Stimulated activated CD4-positive, alpha-beta T cell treated with anti-CD3 and anti-CD28 coated beads, Interleukin-15, amount 100 ng/mL, for 48 hours (primary cell): ENCODE measurements around the gene ZBTB2.
A peak's percentile ranks its signal among the peaks of the same experiment; 100 is the strongest.

ENCODE experiments used
- DNase-seq, 2 donors: peaks; one replicate each; pipeline ENCODE4 v3.0.0-alpha.2; 2020; ENCODE audit warnings: low read depth in 2 of 2

Gene ZBTB2, protein sequence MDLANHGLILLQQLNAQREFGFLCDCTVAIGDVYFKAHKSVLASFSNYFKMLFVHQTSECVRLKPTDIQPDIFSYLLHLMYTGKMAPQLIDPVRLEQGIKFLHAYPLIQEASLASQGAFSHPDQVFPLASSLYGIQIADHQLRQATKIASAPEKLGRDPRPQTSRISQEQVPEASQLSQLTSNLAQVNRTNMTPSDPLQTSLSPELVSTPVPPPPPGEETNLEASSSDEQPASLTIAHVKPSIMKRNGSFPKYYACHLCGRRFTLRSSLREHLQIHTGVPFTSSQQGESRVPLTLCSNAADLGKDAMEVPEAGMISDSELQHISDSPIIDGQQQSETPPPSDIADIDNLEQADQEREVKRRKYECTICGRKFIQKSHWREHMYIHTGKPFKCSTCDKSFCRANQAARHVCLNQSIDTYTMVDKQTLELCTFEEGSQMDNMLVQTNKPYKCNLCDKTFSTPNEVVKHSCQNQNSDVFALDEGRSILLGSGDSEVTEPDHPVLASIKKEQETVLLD

GRCh38 chr6:151391471-151392413 is at the start of gene ZBTB2:
ZBTB2 (minus strand) TSS chr6:151391559; CDS start chr6:151373637, 17,922 bp downstream.
- peak; percentile 42 to 58 for DNase-seq

DNA sequence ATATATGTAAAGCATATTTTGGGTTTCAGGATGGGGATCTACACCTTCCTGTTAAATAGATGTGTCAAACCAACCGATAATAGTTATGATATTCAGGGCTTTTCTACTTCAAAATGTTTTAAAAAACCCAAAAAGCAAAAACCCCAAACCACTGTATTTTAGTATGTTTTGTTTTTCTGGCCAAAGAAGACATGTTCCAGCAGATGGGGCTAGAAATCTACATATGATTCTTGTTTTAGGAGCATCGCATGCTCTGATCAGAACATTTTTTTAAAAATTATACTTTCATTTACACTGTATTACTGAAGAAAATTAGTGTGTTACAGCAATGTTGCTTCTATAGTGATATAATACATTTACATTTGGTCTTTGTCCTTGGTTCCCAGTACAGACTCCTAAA is 49.6 kb upstream of the ZBTB2 start:
- no peak for DNase-seq

DNA sequence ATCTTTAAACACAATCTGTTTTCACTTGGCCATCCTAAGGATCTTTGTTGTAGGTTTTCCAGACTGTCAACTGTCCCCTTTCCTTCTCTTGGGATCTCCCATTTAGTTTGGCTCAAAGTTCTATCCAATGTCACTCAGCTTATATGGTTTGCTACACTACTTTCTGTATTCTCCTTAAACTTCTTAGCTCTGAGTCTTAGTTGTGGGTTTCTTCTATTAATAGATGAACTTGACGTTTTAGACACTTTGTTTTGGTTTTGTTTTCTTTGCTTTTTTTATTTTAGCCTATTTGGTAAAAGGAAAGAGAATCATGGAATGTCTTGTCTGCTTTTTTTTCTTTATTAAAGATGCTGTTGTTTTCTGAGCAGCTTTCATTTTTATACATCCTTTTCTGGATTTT is 49.1 kb upstream of the ZBTB2 start:
- DNase-seq: no peak

- DNase-seq: no peak
Observed at GRCh38 chr6:151437401-151437800, 46.0 kb upstream of the ZBTB2 start.

GRCh38 chr6:151436802-151437201 is 45.4 kb upstream of the ZBTB2 start:
- no peak for DNase-seq

- no peak for DNase-seq
Observed at GRCh38 chr6:151436300-151436699, 44.9 kb upstream of the ZBTB2 start.

GRCh38 chr6:151434369-151434768 is 43.0 kb upstream of the ZBTB2 start:
- DNase-seq: no peak

GRCh38 chr6:151432651-151433050 is 41.3 kb upstream of the ZBTB2 start:
- DNase-seq: no peak

GRCh38 chr6:151431337-151431736 is 40.0 kb upstream of the ZBTB2 start:
- DNase-seq: no peak

DNA sequence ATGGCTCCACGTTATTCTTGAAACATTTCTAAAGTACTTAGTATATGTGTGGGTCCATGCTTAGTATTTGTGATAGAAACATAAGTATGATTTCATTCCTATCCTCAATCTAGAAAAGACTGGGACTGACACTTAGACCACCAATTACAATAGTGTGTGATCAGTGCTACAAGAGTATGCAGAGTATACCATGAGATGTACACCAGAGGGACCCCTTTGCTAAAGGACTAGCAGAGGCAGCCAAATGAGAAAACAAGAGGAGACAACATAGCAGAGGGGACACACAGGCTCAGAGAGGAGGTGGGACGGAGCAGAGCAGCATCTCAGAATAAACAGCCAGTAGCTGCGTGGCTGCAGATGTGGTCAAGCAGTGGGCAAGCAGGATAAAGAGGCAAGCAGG is 39.5 kb upstream of the ZBTB2 start:
- DNase-seq: no peak

GRCh38 chr6:151428093-151428735 is 36.9 kb upstream of the ZBTB2 start:
- no peak for DNase-seq

GRCh38 chr6:151425561-151425960 is 34.2 kb upstream of the ZBTB2 start:
- no peak for DNase-seq

GRCh38 chr6:151422981-151423380 is 31.6 kb upstream of the ZBTB2 start:
- DNase-seq: no peak

DNA sequence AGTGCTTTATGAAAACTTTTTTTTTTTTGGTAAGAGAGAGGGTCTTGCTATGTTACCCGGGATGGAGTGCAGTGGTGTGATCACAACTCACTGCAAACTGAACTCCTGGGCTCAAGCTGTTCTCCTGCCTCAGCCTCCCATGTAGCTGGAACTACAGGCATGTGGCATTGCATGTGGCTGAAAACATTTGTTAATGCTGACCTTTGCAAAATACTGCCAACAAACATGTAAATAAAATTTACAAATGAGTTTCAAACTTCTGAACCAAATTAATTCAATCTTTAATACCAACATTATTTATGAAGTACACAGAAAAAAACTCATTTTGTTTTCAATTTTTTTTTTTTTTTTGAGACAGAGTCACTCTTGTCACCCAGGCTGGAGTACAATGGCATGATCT is 26.1 kb upstream of the ZBTB2 start:
- no peak for DNase-seq

- no peak for DNase-seq
Observed at GRCh38 chr6:151414641-151415260, 23.4 kb upstream of the ZBTB2 start.

GRCh38 chr6:151413372-151414145 is 22.2 kb upstream of the ZBTB2 start:
- DNase-seq: peak in 1 of 2 donors; percentile 19

DNA sequence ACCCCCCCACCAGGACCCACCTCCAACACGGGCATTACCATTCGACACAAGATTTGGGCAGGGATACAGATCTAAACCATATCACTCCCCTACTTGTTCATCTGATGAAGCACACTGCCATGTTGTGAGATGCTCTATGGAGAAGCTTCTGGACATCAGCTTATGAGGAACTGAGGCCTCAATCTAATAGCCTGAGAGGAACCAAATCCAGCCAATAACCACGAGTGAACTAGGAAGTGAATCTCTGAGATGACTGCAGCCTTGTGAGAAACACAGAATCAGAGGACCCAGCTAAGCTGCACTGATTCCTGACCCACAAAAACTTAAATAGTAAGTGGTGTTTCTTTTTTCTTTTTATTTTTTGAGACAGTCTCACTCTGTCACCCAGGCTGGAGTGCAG is 21.6 kb upstream of the ZBTB2 start:
- no peak for DNase-seq

GRCh38 chr6:151409679-151410078 is 18.3 kb upstream of the ZBTB2 start:
- DNase-seq: no peak

GRCh38 chr6:151409260-151409659 is 17.9 kb upstream of the ZBTB2 start:
- DNase-seq: no peak

GRCh38 chr6:151408858-151409257 is 17.5 kb upstream of the ZBTB2 start:
- no peak for DNase-seq

DNA sequence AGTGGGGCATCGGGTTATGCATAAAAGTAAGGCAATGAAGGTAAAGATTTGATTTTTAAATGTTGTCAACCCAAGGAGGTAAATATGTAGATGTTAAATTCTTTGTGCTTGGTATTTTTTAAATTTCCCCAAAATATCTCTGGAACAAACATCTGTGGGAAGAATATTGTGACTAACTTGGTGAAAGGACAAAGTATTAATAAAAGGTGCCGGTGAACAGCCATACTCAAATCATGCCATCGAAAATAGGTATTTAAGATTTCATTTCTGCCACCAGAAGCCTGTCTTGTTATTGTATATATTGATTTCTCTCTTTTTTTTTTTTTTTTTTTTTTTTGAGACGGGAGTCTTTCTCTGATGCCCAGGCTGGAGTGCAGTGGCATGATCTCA is 12.6 kb upstream of the ZBTB2 start:
- no peak for DNase-seq
